Measurements from ENCODE around the gene RPL15.
"Not testable (repeated sequence)": the region's sequence is repeated elsewhere in the genome, so short reads cannot be mapped to it uniquely, and the experiment has no call there.

RPL15 gene

GRCh38 chr3:23916886-23917678 is at the start of gene RPL15, which contains the start of gene NKIRAS1:
Gene RPL15, plus strand, starts transcription at chr3:23917132. Its CDS starts 728 bp downstream, at chr3:23917860.
Gene NKIRAS1, minus strand, starts transcription at chr3:23916990. Its CDS starts 6,086 bp downstream, at chr3:23910904.
- peak; percentile 93 for DNase-seq (ENCODE audit: low spot score)
- in situ Hi-C loops (cut with MboI; ENCODE audit: low pct_unique_long_range_greater_than_20kb, low sequenced_read_pairs, unreplicated experiment), result no loop called here
- TF ChIP-seq, protein P1, sequence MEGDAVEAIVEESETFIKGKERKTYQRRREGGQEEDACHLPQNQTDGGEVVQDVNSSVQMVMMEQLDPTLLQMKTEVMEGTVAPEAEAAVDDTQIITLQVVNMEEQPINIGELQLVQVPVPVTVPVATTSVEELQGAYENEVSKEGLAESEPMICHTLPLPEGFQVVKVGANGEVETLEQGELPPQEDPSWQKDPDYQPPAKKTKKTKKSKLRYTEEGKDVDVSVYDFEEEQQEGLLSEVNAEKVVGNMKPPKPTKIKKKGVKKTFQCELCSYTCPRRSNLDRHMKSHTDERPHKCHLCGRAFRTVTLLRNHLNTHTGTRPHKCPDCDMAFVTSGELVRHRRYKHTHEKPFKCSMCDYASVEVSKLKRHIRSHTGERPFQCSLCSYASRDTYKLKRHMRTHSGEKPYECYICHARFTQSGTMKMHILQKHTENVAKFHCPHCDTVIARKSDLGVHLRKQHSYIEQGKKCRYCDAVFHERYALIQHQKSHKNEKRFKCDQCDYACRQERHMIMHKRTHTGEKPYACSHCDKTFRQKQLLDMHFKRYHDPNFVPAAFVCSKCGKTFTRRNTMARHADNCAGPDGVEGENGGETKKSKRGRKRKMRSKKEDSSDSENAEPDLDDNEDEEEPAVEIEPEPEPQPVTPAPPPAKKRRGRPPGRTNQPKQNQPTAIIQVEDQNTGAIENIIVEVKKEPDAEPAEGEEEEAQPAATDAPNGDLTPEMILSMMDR (IDR thresholded peaks at IDR 0.05; ENCODE audit: extremely low read depth, insufficient read depth, missing control alignments), result no peak

DNA sequence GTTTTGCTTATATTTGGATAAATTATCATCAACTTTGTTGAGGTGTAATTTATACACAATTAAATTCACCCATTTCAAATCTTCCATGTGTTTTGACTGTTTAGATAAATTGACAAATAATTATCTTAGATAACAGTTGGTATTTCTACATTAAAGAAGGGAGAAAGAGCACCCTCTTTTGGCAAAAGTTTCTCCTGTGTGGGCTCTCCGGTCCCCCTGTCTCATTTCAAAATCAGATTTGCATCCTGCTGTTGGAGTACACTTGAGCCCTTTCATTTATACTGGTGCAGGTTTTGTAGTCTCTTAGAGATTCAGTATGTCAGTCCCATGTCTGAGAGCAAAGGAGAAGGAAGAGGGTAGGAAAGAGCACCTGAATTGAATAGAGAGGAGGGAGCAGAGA is 49.5 kb upstream of the RPL15 start:
- no peak for DNase-seq (ENCODE audit: low spot score)
- TF ChIP-seq, protein P1 (IDR thresholded peaks at IDR 0.05; ENCODE audit: extremely low read depth, insufficient read depth, missing control alignments), result peak; percentile 51
- in situ Hi-C loops (cut with MboI; ENCODE audit: low pct_unique_long_range_greater_than_20kb, low sequenced_read_pairs, unreplicated experiment), result no loop called here

DNA sequence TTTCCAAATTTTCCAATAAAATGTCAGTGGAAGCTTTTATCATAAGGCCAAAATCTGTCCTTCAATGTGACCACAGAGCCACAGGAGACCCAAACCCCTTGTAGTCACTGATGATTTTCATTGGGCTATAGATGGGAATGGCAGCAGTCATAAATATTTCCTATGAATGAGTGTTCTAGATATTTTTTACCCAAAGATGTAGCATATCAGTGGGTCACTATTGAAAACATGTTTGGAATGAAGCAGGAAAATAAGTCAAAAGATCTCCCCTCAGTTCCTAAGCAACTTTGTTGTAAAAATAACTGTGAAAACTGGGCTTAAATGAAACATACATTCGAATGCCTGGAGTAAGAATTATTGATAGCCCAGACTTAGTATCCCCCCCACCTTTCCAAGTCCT is 49.1 kb upstream of the RPL15 start:
- in situ Hi-C loops (cut with MboI; ENCODE audit: low pct_unique_long_range_greater_than_20kb, low sequenced_read_pairs, unreplicated experiment), result no loop called here
- TF ChIP-seq, protein P1 (IDR thresholded peaks at IDR 0.05; ENCODE audit: extremely low read depth, insufficient read depth, missing control alignments), result no peak

GRCh38 chr3:23869977-23870662 is 46.8 kb upstream of the RPL15 start:
- TF ChIP-seq, protein P1 (IDR thresholded peaks at IDR 0.05; ENCODE audit: extremely low read depth, insufficient read depth, missing control alignments), result no peak
- in situ Hi-C loops (cut with MboI; ENCODE audit: low pct_unique_long_range_greater_than_20kb, low sequenced_read_pairs, unreplicated experiment), result no loop called here
- DNase-seq (ENCODE audit: low spot score), result no peak

More for the DNA sequence above, 49.1 kb upstream of the RPL15 start:
- no peak for DNase-seq (ENCODE audit: low spot score)

DNA sequence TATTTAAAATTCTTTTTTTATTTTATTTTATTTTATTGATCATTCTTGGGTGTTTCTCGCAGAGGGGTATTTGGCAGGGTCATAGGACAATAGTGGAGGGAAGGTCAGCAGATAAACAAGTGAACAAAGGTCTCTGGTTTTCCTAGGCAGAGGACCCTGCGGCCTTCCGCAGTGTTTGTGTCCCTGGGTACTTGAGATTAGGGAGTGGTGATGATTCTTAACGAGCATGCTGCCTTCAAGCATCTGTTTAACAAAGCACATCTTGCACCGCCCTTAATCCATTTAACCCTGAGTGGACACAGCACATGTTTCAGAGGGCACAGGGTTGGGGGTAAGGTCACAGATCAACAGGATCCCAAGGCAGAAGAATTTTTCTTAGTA is 46.3 kb upstream of the RPL15 start:
- DNase-seq (ENCODE audit: low spot score); in situ Hi-C loops (cut with MboI; ENCODE audit: low pct_unique_long_range_greater_than_20kb, low sequenced_read_pairs, unreplicated experiment): not testable (repeated sequence)

GRCh38 chr3:23871361-23871760 is 45.6 kb upstream of the RPL15 start:
- in situ Hi-C loops (cut with MboI; ENCODE audit: low pct_unique_long_range_greater_than_20kb, low sequenced_read_pairs, unreplicated experiment); DNase-seq (ENCODE audit: low spot score): not testable (repeated sequence)

DNA sequence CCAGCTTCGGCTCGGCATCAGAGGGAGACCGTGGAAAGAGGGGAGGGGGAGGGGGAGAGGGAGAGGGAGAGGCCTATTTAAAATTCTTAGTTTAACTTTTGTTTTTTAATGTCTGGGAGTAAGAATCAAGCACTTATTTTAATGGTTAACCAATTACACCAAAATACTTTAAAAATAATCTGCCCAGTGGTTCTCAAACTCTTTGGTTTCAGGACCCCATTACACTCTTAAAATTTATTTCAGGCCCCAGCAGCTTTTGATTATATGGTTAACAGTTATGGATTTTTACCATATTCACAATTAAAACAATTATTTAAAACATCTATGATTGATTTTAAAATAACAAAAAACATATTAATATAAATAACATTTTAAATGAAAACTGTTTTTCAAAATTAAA is 44.6 kb upstream of the RPL15 start:
- TF ChIP-seq, protein P1 (IDR thresholded peaks at IDR 0.05; ENCODE audit: extremely low read depth, insufficient read depth, missing control alignments), result no peak
- in situ Hi-C loops (cut with MboI; ENCODE audit: low pct_unique_long_range_greater_than_20kb, low sequenced_read_pairs, unreplicated experiment), result no loop called here
- DNase-seq (ENCODE audit: low spot score), result no peak

Measured in GM13977 (cell line).